Adipose tissue (tissue), 3 donors: Measurements from ENCODE around the gene KIF5B. TPM values are rescaled to one million over a fixed set of nuclear protein-coding genes. Genes with fewer than 3 reads are reported as not detected.
"Not testable (repeated sequence)": the region's sequence is repeated elsewhere in the genome, so short reads cannot be mapped to it uniquely, and the experiment has no call there.

ENCODE experiments used
- H3K27ac ChIP-seq: one replicate; pipeline ENCODE4 v1.5.1; 2013; ENCODE audit warnings: low read depth, low read length
- whole genome bisulfite sequencing, 3 donors: extraction: QIAGEN DNeasy Blood & Tissue Kit; methylation state at CpG; one replicate each; pipeline ENCODE4 v1.1.7; 2013; 5-methylcytosine and 5-hydroxymethylcytosine counted together
- polyA plus RNA-seq, 3 donors: library from polyadenylated mRNA; stranded (reverse); fragments of 200-250 nt; gene quantifications; one replicate each; pipeline ENCODE4 v1.2.3, GENCODE V29; 2013
- donor health status: healthy with polysubstance abuse.
- donor health status: Bipolar disorder and iron deficiency.
- donor health status: healthy.

The KIF5B gene
- polyA plus RNA-seq, 3 donors, result 23.2 to 49.7 (median 47.2) TPM

GRCh38 chr10:32035038-32035437 is 21.2 kb downstream of the KIF5B start:
- 86 to 95% (median 89%) methylated on average over 1 of the region's 1 CpG for WGBS, 3 donors

GRCh38 chr10:32033171-32033570 is 23.1 kb downstream of the KIF5B start:
- 84 to 96% (median 96%) methylated on average over 5 of the region's 5 CpGs for WGBS, 3 donors
- H3K27ac ChIP-seq, result no peak overlapping the region

More at GRCh38 chr10:32035038-32035437, 21.2 kb downstream of the KIF5B start:
- H3K27ac ChIP-seq, result no peak overlapping the region

- WGBS, 3 donors, result 94 to 98% (median 96%) methylated on average over 4 of the region's 4 CpGs
These were observed 24.3 kb downstream of the KIF5B start for GRCh38 chr10:32031920-32032319.

GRCh38 chr10:32031424-32031823 is 24.8 kb downstream of the KIF5B start:
- WGBS, 3 donors, result 84 to 95% (median 90%) methylated on average over 6 of the region's 6 CpGs
- H3K27ac ChIP-seq, result no peak overlapping the region

More at GRCh38 chr10:32031920-32032319, 24.3 kb downstream of the KIF5B start:
- H3K27ac ChIP-seq, result no peak overlapping the region

- WGBS, 3 donors, result 21 to 49% (median 35%) methylated on average over 1 of the region's 1 CpG
These were observed 27.5 kb downstream of the KIF5B start for GRCh38 chr10:32028710-32029109.

GRCh38 chr10:32023264-32023663 is 33.0 kb downstream of the KIF5B start:
- H3K27ac ChIP-seq, result no peak overlapping the region
- WGBS, 3 donors, result 60 to 68% (median 67%) methylated on average over 1 of the region's 1 CpG

More at GRCh38 chr10:32028710-32029109, 27.5 kb downstream of the KIF5B start:
- H3K27ac ChIP-seq, result no peak overlapping the region

- no peak overlapping the region for H3K27ac ChIP-seq
- 92 to 96% (median 95%) methylated on average over 11 of the region's 11 CpGs for WGBS, 3 donors
These were observed 39.2 kb downstream of the KIF5B start for GRCh38 chr10:32017044-32017443.

- 88 to 94% (median 89%) methylated on average over 5 of the region's 5 CpGs for WGBS, 3 donors
- no peak overlapping the region for H3K27ac ChIP-seq
These were observed 40.8 kb downstream of the KIF5B start for GRCh38 chr10:32015386-32015785.

- no peak overlapping the region for H3K27ac ChIP-seq
- 64 to 87% (median 84%) methylated on average over 2 of the region's 2 CpGs for WGBS, 3 donors
These were observed 49.2 kb downstream of the KIF5B start for GRCh38 chr10:32007026-32007425.

- 57 to 71% (median 63%) methylated on average over 4 of the region's 4 CpGs for WGBS, 3 donors
- H3K27ac ChIP-seq, result no peak overlapping the region
These were observed 51.2 kb downstream of the KIF5B start for GRCh38 chr10:32005050-32005449.

GRCh38 chr10:32004161-32004591 is 52.0 kb downstream of the KIF5B start:
- 28 to 76% (median 64%) methylated on average over 3 of the region's 3 CpGs for WGBS, 3 donors
- no peak overlapping the region for H3K27ac ChIP-seq

- H3K27ac ChIP-seq, result no peak overlapping the region
- WGBS, 3 donors, result 55 to 68% (median 65%) methylated on average over 1 of the region's 1 CpG
These were observed 53.7 kb downstream of the KIF5B start for GRCh38 chr10:32002531-32002930.

- H3K27ac ChIP-seq, result no peak overlapping the region
- 63 to 74% (median 67%) methylated on average over 4 of the region's 4 CpGs for WGBS, 3 donors
These were observed 55.3 kb downstream of the KIF5B start for GRCh38 chr10:32000937-32001336.

- H3K27ac ChIP-seq, result no peak overlapping the region
- WGBS, 3 donors, result 93 to 96% (median 95%) methylated on average over 3 of the region's 3 CpGs
These were observed 56.4 kb downstream of the KIF5B start for GRCh38 chr10:31999836-32000235.

- 49 to 67% (median 57%) methylated on average over 3 of the region's 3 CpGs for WGBS, 3 donors
- H3K27ac ChIP-seq, result no peak overlapping the region
These were observed 57.1 kb downstream of the KIF5B start for GRCh38 chr10:31999070-31999660.

- no peak overlapping the region for H3K27ac ChIP-seq
- WGBS, 3 donors, result 79 to 81% (median 81%) methylated on average over 6 of the region's 6 CpGs
These were observed 61.3 kb downstream of the KIF5B start for GRCh38 chr10:31994926-31995325.

- no peak overlapping the region for H3K27ac ChIP-seq
These were observed 65.3 kb downstream of the KIF5B start for GRCh38 chr10:31990937-31991336.

GRCh38 chr10:31987786-31988185 is 68.4 kb downstream of the KIF5B start:
- WGBS, 3 donors, result 72 to 81% (median 76%) methylated on average over 1 of the region's 1 CpG
- H3K27ac ChIP-seq, result not testable (repeated sequence)

GRCh38 chr10:31982111-31982510 is 74.1 kb downstream of the KIF5B start:
- 79 to 87% (median 85%) methylated on average over 2 of the region's 2 CpGs for WGBS, 3 donors
- no peak overlapping the region for H3K27ac ChIP-seq

- WGBS, 3 donors, result 94 to 99% (median 97%) methylated on average over 4 of the region's 4 CpGs
These were observed 75.8 kb downstream of the KIF5B start for GRCh38 chr10:31980471-31980870.

More at GRCh38 chr10:31980471-31980870, 75.8 kb downstream of the KIF5B start:
- H3K27ac ChIP-seq, result no peak overlapping the region
